Upper lobe of right lung (tissue), 1 donor: ENCODE data around the gene BLZF1. TPM values are rescaled to one million over a fixed set of nuclear protein-coding genes. Genes with fewer than 3 reads are reported as not detected.

Experiments
- ATAC-seq: fragments of 200-7000 bp; cut with Tn5 transposase; one replicate; pipeline ENCODE4 v1.9.1; 2020; ENCODE audit warnings: mild to moderate bottlenecking, moderate library complexity
- DNase-seq: peaks from one replicate; pipeline ENCODE4 v3.0.0-alpha.2; 2020
- H3K27ac ChIP-seq: fragments of 200-600 bp; one replicate; pipeline ENCODE4 v1.8.0; 2022
- H3K27me3 ChIP-seq: fragments of 200-600 bp; one replicate; pipeline ENCODE4 v1.8.0; 2022; ENCODE audit warnings: mild to moderate bottlenecking
- H3K36me3 ChIP-seq: fragments of 200-600 bp; one replicate; pipeline ENCODE4 v1.8.0; 2022
- H3K4me1 ChIP-seq: fragments of 200-600 bp; one replicate; pipeline ENCODE4 v1.8.0; 2022
- H3K4me3 ChIP-seq: fragments of 200-600 bp; one replicate; pipeline ENCODE4 v1.8.0; 2022; ENCODE audit warnings: mild to moderate bottlenecking
- H3K9me3 ChIP-seq: fragments of 200-600 bp; one replicate; pipeline ENCODE4 v1.8.0; 2022
- intact Hi-C: fragments of 100-400 bp; cut with DNase I; formaldehyde crosslinking; loops from one replicate; pipeline ENCODE4 v1.11.0; 2022
- total RNA-seq: library from RNA; stranded (reverse); fragmentation: NEBNext Ultra II Directional; extraction: Animal tissue kit (Norgen Biotek cat#: 25700); gene quantifications from one replicate; pipeline ENCODE4 v1.2.1, GENCODE V29; 2021
- TF ChIP-seq, protein P1 (sequence below): fragments of 200-600 bp; IDR thresholded peaks from one replicate; pipeline ENCODE4 v1.8.0; 2022; ENCODE audit warnings: antibody characterized with exemption
- donor health status: DM: no; HTN: yes; CAD: no; lungs with severe emphysema.

The BLZF1 gene
- total RNA-seq, 1 donor from 2014 or later, result 22.4 TPM

DNA sequence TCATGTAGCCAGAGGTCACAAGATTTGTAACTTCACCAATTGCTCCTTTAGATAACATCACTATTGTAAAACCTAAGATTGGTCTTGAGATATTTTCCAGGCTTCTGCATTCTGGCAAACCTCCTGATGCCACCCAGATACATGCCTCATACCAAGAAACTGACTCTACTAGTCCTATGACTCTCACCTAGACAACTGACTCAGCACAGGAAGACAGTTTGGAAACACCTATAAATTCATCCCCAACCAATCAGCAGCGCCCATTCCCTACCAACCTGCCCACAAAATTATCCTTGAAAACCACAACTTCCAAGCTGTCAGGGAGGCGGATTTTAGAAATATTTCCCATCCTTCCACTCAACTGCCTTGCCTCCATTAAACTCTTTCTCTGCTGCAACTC lies 3.0 kb upstream of the BLZF1 start:
- H3K36me3 ChIP-seq, result peaks cover 4% of the 10 kb centered on the region
- intact Hi-C loops, result no loop called here
- no peak for DNase-seq

DNA sequence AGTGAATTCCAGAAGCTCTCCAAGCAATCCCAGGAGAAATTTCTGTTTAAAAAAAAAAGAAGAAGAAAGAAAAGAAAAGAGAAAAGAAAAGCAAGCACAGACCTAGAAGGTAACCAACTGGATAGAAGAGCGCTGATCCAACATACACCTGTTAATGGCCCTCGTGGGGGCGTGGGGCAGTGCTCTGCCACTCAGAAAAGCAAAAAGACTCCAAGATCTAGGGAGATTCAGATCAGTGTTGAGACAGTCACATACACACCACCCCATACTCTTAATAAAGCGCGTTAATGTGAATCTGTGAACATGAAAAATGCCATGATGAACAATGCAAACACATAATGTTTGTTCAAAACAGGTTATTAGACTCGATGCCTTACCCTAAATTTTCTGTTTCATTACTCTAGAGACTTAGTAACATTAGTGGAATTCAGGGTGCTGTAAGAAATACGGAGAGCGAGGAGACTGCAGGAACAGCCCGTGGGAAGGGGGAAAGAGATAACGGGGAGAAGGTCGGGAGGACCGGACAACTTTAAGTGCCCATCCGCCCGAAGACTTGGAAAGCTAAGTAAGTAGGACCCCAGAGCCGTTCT lies 804 bp upstream of the BLZF1 start:
- intact Hi-C loops, result no loop called here
- Histone ChIP-seq H3K9me3 (no peaks in the 10 kb centered on the region), H3K36me3 (peaks cover 27% of the 10 kb centered on the region), H3K27me3 (no peaks in the 10 kb centered on the region), H3K4me1 (peaks cover 12% of the 10 kb centered on the region), H3K27ac (peak overlapping the region; percentile 73), H3K4me3 (peak overlapping the region; percentile 75)
- ATAC-seq (no peak), DNase-seq (no peak)
- TF ChIP-seq, protein P1, sequence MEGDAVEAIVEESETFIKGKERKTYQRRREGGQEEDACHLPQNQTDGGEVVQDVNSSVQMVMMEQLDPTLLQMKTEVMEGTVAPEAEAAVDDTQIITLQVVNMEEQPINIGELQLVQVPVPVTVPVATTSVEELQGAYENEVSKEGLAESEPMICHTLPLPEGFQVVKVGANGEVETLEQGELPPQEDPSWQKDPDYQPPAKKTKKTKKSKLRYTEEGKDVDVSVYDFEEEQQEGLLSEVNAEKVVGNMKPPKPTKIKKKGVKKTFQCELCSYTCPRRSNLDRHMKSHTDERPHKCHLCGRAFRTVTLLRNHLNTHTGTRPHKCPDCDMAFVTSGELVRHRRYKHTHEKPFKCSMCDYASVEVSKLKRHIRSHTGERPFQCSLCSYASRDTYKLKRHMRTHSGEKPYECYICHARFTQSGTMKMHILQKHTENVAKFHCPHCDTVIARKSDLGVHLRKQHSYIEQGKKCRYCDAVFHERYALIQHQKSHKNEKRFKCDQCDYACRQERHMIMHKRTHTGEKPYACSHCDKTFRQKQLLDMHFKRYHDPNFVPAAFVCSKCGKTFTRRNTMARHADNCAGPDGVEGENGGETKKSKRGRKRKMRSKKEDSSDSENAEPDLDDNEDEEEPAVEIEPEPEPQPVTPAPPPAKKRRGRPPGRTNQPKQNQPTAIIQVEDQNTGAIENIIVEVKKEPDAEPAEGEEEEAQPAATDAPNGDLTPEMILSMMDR, result no peak

More for the DNA sequence above, 3.0 kb upstream of the BLZF1 start:
- TF ChIP-seq, protein P1, result no peak
- Histone ChIP-seq H3K9me3 (no peaks in the 10 kb centered on the region), H3K27ac (no peak overlapping the region), H3K4me3 (no peak overlapping the region), H3K4me1 (peaks cover 12% of the 10 kb centered on the region), H3K27me3 (no peaks in the 10 kb centered on the region)
- no peak for ATAC-seq

DNA sequence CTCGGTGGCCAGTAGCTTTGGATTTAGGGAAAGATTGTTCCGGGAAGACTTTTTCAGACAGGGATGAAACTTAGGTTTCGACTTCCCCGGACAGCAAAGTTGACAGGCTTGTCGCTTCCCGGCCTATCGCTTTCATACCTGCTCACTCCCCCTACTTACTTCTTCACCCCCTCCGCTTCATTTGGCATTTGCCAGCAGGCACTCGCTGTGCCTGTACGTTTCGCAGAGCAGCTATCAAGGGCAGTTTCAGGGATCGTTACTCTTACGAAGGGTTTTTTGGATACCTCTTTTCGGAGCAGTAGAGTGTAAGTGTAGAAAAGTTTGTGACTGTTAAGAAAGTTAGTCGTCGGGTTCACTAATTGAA lies 393 bp downstream of the BLZF1 start:
- no peaks in the 10 kb centered on the region for H3K27me3 ChIP-seq
- peak overlapping the region; percentile 73 for H3K27ac ChIP-seq
- no peaks in the 10 kb centered on the region for H3K9me3 ChIP-seq
- TF ChIP-seq, protein P1, result no peak
- ATAC-seq (peak; percentile 2), DNase-seq (no peak)
- peaks cover 39% of the 10 kb centered on the region for H3K36me3 ChIP-seq
- H3K4me3 ChIP-seq, result peak overlapping the region; percentile 75
- intact Hi-C loops, result no loop called here
- peaks cover 12% of the 10 kb centered on the region for H3K4me1 ChIP-seq

DNA sequence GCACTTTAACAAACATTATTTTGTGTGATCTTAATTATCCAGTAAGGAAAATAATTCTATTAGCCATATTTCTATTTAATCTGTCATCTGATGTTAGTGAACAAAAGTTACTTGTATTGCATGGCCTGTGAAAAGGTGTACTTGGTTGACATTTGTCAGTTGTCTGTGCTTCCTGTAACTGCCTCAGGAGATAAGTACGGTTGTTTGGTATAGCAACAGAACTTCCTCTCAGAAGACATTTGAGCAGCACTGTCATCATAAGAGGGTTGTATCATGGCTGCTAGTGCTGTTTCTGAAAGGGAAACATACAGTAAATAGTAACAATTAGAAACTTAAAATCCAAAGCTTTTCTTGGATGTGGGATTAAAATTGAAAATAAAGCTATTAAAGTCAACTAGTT lies 3.4 kb downstream of the BLZF1 start:
- H3K36me3 ChIP-seq, result peaks cover 49% of the 10 kb centered on the region

DNA sequence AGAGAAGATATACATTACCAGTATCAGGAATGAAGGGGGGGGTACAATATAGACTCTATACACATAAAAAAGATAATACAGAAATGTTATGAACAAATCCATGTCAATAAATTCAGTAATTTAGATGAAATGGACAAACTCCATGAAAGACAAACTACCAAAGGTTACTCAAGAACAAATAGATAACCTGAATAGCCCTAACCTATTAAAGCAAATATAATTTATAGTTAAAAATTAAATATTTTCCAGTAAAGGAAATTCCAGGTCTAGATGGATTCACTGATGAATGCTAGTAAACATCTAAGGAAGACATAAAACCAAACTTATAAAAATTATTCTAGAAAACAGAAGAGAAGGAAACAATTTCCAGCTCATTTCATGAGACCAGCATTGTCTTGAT lies 13.2 kb downstream of the BLZF1 start:
- no peak for ATAC-seq
- intact Hi-C loops, result no loop called here
- Histone ChIP-seq H3K36me3 (peaks cover 95% of the 10 kb centered on the region), H3K27me3 (no peaks in the 10 kb centered on the region), H3K4me1 (no peaks in the 10 kb centered on the region), H3K27ac (no peak overlapping the region), H3K9me3 (no peaks in the 10 kb centered on the region), H3K4me3 (no peak overlapping the region)
- TF ChIP-seq, protein P1, result no peak
- no peak for DNase-seq

More for the DNA sequence above, 3.4 kb downstream of the BLZF1 start:
- H3K27me3 ChIP-seq, result no peaks in the 10 kb centered on the region
- intact Hi-C loops, result no loop called here
- H3K9me3 ChIP-seq, result no peaks in the 10 kb centered on the region
- ATAC-seq (no peak), DNase-seq (no peak)
- H3K4me1 ChIP-seq, result peaks cover 12% of the 10 kb centered on the region
- H3K4me3 ChIP-seq, result no peak overlapping the region
- no peak overlapping the region for H3K27ac ChIP-seq
- TF ChIP-seq, protein P1, result no peak

DNA sequence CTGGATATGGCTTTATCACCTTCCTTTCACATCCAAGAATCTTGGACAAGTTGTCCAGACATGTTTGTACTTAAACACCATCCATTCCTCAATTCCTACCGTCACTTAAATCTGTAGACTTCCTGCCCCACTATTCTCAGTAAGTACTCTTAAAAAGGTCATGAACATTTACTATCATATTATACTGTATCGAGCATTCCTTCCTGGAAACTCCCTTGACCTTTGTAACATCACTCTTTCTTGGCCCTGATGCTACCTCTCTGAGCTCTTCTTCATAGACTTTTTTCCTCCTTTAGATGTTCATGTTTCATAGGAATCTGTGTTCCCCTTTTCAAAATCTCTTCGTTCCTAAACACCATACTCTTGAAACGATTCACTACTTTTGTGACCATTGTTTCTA lies 15.5 kb downstream of the BLZF1 start:
- intact Hi-C loops, result no loop called here
- Histone ChIP-seq H3K4me1 (no peaks in the 10 kb centered on the region), H3K9me3 (no peaks in the 10 kb centered on the region), H3K36me3 (peaks cover 90% of the 10 kb centered on the region), H3K27ac (no peak overlapping the region), H3K27me3 (no peaks in the 10 kb centered on the region), H3K4me3 (no peak overlapping the region)
- ATAC-seq (no peak), DNase-seq (no peak)
- TF ChIP-seq, protein P1, result no peak
